Cortex of kidney (tissue), 1 donor: Measurements from ENCODE around the gene SERPINB7.
"Not testable (repeated sequence)": the region's sequence is repeated elsewhere in the genome, so short reads cannot be mapped to it uniquely, and the experiment has no call there.

Source experiments
- DNase-seq: peaks from one replicate; lab custom pipeline; 2025; lab: John Stamatoyannopoulos, UW

The SERPINB7 gene, protein sequence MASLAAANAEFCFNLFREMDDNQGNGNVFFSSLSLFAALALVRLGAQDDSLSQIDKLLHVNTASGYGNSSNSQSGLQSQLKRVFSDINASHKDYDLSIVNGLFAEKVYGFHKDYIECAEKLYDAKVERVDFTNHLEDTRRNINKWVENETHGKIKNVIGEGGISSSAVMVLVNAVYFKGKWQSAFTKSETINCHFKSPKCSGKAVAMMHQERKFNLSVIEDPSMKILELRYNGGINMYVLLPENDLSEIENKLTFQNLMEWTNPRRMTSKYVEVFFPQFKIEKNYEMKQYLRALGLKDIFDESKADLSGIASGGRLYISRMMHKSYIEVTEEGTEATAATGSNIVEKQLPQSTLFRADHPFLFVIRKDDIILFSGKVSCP

DNA sequence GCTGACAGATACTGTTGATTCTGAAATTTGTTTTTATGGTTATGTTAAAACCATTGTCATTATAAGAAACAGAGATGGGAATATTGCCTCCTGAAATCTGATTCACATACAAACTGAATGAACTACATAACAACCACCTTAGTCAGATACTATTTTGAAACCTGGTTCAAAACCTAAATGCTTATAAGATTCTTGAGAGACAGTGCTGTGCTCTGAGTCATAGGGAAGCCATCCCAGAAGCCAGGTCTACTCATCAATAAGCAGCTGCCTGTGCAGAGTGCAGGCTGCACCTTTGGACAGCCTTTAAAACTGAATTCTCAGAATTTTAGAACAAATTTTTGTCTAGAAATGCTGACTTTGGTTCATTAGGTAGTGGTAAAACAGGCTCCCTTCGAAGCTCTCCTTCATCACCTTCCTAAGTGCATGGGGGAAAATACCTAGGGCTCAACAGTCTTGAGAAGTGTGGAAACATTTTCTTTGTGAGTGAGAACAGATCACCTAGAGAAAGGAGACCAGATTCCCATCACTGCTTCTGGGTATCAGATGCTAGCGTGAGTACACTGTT is at the start of gene SERPINB7:
SERPINB7 (plus strand) TSS at position 253 of the 565 bp plus-strand sequence. CDS start 6,955 bp downstream, outside the sequence.
- no peak for DNase-seq

DNA sequence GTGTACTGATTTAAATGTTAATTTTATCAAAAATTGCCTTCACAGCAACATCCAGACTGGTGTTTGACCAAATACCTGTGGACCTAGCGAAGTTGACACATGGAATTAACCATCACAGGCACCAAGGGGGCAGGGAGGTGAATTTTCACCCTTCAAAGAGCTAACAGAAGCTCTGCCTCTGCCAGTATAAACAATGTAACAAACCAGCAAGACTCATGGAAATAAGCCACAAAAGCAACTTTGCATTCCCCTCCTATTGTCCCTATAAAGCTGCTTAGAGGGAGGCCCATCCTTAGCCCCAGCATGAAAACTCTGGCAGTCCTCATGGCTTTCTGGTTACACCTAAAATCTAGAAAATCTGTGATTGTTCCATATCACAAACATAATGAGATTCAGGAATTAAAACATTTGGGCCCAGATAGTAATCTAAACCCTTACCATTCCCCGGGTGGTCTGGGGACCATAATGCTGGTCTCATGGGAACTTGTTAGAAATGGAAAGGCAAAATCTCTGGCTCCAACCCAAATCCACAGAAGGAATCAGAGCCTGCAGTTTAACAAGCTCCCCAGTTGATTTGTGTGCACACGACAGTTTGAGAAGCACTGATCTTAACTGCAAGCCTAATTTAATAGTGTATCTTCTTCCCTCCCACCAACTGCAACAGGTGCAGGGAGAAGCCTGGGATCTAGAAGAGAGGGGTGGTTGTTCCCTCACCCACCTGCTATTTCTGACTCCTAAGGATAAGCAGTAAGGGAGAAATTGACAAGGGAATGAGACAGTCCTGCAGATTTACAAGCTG is 49.3 kb upstream of the SERPINB7 start:
- DNase-seq: no peak

DNA sequence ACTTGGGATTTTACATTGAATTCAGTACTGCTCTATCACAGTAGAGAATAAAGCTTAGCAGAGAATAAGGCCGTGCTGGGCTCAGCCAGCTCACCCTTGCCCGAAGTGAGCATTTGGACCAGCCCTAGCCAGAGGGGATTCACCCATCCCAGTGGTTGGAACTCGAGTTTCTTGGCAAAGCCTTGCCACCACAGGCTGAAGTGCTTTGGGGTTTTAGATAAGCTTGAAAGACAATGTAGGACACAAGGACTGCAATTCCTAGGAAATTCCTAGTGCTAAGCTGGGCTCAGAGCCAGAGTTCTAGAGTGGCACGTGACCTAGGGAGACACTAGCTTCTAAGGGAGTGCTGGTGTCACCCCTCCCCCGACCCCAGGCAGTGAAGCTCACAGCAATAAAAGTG is 44.4 kb upstream of the SERPINB7 start:
- DNase-seq: no peak

DNA sequence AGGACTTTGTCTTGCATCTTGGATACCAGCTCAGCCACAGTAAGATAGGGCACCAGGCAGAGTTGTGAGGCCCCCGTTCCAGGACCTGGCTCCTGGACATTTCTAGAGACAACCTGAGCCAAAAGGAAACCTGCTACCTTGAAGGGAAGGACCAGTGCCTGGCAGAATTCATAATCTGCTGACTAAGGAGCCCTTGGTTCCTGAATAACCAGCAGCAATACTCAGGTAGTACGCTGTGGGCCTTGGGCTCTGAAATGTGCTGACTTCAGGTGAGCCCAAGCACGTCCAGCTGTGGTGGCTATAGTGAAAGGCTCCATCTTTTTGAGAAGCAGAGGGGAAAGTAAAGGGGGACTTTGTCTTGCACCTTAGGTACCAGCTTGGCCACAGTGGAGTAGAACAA is 44.0 kb upstream of the SERPINB7 start:
- DNase-seq: no peak

DNA sequence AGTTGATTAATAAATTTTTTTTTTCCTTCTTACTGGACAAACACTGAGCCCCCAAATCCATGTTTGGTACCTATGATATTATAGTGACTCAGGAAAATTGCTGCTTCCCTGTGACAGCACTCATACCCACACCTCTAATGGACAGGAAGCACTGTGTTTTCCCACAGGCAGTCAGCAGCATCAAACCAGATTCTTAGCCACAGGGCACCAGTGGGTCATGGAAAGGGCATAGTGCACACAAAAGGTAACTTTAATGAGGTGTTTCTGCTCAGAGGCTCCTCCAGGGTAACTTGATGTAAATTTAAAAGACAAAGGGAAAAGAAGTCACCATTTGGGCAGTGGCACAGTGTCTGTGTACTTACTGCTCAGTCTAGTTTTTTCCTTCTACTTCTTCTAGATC is 38.3 kb upstream of the SERPINB7 start:
- no peak for DNase-seq

DNA sequence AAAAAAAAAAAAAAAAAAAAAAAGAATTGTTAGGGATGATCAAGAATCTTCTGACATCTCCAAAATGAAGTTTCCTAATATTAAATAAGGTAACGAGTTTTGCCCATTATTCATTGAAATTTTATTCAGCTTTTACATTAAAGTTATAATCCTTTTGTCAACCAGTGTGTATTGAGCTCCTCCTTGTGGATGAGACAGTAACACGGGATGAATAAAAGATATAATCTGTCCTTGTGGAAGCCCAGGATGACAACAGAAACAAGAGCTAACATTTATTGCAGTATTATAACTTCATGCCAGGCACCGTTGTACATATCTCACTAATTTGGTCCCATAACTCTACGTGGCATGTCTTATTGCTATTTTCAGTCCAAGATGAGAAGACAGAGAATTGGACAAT is 33.4 kb upstream of the SERPINB7 start:
- DNase-seq: no peak

DNA sequence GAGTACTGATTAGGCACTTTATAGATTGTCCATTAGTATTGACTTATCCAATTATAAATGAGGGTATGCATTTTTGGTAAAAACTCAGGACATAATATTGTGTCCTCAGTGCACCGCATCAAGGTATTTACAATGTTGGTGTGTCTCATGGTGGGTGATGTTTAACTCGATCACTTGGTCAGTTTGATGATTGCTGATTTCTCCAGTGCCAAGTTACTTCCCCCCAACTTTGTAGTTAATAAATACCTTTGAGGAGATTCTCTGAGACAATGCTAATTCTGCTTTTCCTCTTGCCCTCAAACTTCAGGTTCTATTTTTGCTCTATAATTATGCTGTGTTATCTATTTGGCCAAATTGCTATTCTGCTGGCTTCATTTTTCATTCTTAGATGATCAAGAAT is 28.2 kb upstream of the SERPINB7 start:
- DNase-seq: no peak

DNA sequence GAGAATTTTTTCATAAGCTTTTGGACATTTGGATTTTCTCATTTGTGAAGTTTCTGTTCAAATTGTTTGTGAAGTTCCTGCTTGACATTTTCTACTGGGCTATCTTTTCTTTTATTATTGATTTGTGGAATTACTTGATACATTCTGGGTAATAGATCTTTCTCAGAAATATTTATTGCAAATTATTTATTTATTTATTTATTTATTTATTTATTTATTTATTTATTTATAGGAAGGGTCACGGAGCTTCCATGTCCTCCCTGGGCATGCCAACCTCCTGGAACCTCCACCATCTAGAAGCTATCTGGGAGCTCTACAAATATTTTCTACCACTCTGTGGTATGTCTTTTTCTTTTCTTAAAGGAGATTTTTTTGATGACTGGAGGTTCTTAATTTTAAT is 25.7 kb upstream of the SERPINB7 start:
- DNase-seq: no peak

DNA sequence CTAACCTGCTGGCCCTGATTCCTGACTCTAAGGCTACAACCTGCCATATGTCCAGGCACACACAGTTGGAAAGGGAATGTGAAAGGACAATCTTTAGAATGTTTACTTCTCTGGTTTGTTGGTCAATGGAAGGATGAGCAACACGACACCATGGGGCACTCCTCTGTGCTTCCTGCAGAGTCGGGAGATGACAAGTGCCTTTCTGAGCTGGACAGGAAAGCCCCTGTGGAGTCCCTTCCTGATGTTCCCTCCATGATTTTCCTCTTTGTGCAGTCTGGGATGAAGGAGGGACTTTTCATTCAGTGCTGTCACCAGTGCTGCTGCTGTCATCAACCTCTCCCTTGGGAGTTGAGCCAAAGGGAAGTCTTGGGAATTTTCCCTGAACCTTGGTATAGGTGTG is 22.6 kb upstream of the SERPINB7 start:
- no peak for DNase-seq

DNA sequence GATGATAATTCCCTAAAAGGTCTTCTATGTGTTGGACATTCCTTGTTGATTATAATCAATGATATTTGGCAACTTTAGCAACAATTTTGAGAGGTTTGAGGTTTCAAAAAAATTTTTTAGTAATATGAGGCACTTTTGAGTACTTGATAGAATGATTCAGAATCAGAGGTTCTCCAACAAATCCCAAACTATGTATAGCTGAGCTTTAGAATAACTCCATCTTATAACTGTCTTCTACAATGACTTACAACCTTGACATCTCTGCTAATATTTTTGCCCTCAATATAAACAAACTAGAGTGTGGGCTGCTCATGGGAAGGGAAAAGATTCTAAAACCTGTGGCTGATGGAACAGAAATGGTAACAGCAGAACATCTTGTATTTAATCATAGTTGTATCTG is 21.5 kb upstream of the SERPINB7 start:
- no peak for DNase-seq

DNA sequence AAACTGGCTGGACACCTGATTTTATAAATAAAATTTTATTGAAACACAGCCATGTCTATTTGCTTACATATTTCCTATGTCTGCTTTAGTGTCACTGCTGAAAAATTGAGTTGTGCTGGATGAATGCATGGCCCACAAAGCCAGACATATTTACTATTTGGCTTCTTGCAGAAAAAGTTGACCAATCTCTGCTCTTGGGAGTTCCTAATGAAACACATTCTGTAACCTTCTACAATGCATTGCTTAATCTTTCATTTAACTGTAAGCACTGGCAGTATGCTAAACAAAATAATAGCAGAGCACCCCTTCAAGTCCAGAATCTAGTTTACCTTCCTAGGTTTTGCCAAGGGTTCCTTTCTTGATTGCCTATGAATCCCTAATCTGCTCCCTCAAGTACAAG is 17.7 kb upstream of the SERPINB7 start:
- no peak for DNase-seq

DNA sequence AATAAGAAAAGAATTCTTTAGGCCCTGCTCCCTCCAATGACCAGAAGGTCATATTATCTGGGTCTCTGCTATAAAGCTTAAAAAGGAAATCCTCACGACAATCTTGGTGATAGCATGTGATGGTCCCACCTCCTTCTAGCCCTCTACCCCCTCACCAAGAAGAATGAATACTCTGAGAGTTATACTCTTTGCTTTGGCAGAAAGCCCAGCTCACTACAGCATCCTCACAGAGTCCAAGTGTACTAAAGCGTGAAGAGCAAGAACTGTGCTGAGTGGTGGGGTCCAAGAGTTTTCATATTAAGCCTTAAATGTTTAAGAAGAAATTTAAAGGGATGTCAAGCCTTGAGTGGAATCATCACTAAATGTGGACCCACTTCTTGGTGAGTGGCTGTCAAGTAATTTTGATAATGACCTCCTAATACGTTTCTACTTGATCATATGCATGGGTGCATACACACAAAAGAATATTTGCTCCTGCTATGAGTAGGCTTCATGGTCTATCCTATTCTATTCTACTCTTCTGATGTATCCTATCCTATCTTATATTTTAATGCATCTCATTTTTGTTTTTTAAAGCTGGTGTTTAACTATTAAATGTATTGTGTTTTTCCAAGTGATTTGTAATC is 16.5 kb upstream of the SERPINB7 start:
- DNase-seq: no peak

DNA sequence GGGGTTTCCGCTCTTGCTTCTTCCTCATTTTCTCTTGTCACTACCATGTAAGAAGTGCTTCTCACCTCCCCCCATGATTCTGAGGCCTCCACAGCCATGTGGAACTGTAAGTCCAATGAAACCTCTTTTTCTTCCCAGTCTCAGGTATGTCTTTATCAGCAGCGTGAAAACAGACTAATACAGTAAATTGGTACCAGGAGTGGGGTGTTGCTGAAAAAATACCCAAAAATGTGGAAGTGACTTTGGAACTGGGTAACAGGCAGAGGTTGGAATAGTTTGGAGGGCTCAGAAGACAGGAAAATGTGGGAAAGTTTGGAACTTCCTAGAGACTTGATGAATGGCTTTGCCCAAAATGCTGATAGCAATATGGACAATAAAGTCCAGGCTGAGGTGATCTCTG is 15.4 kb upstream of the SERPINB7 start:
- not testable (repeated sequence) for DNase-seq

DNA sequence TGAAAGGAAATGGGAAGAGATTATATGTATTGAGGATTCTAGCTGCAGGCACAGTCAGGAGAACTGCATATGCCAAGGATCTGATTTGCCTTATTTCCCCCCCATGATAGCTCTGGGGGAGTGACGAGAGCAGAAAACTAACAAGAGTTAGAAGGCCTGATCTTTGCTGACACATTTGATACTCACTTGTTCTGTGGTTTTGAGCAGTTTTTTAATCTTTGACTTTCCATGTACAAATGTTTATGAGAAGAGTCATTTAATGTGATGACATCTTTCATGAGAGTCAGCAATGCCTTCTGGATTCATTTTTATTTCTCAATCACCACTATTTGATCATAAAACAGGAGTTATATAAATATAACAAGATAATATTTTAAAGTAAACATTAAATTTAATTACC is 12.7 kb upstream of the SERPINB7 start:
- no peak for DNase-seq

DNA sequence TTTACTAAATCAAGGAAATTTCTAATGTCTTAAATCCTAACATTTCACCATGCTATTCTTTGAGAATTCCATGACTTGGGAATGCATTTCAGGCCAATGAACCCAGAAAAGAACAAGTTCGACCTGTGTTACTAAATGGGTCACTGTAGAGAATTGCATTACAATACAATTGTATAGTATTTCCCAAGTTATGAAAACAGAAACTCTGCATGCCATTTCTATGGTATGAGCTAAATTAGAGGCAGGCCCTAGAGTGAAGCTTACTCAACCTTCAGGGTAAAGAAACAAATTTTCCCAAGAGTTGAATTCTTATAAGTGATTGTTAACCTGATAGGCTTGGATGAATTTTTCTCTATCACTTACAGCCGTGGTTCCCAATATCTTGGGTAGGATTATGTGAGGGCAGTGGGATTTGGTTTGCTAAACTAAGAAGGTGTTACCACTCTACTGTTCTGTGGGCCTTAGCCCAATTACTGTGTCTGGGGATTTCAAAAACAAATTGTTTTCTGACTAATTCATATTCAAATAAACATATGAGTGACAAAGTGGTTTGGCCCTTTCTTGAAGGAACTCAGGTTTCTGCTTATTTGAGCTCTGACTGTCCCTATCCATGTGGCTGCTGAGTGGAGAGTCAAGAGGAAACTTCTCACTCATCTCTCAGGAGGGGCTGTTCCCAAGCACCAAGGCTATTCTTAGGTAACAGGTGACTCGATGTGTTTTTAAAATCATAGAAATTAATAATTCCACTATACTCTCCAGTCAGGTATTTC is 11.2 kb upstream of the SERPINB7 start:
- DNase-seq: no peak

DNA sequence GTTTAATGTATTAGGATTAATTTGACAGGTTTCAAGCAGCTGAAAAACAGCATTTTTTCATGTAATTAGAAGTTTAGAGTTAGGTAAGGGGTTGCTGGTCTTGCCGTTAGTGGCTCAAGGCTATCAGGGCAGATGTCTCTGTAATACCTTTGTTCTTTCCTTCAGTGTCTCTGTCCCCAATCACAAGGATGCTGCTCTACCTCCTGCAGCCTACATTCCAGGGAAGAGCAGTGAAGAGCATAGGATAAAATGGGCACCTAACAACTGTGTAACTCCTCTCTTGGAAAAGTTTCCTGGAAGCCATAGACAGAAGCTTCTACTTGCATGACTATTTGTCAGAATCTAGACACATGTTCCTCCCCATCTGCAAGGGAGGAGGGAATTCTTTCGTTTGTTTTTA is 9.4 kb upstream of the SERPINB7 start:
- no peak for DNase-seq

DNA sequence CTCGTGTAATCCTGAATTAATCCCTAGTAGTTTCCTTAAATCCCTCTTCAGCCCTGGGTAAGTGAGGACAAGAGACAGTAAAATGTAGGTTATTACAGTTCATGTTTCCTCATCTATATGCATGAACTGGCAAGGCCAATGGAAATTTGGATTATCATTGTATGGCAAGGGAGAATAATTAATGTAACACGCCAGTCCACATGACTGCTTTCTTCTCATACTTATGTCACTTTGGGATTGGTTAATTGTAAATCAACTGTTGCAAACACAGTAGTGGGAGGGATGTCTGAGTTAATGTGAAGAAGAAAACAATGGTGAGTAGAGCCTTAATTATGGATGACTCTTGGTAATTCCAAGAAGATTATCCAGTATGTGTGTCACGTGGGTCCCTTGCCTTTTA is 1.7 kb upstream of the SERPINB7 start:
- DNase-seq: no peak

DNA sequence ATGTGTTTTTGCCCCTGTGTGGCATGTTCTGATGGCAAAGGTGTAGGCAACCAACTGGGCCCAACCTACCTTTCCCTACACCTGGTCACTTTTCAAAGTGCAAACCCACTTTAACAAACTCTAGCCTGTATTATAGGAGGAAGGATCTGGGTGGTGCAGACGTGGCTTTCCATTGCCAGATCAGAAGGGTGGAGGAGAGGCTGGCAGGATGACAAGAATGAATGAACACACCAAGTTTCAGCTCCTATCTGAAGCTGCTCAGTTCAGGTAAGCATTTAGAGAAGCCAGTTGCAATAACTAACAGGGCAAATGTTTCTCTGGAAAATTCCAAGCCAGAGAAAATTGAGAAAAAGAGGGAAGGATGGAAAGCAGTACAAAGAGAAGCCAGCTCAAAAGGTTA is 707 bp upstream of the SERPINB7 start:
- DNase-seq: no peak

DNA sequence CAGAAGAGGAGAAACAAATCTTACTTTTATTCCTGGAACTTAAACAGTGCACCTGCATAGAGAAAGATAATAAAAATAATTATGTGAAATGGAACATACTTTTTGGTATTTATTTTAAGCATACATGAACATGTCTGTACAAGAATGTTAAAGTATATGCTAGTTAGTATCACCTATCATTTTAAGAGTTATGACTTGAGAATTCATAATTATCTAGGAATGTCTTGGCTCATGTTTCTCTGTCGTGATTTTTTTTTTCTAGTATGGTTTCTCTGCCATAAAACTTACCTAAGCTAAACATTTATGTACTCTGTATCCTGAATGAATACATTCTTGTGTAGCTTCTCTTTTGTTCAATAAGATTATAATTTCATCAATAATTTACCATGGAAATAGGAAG is 4.2 kb downstream of the SERPINB7 start:
- no peak for DNase-seq

DNA sequence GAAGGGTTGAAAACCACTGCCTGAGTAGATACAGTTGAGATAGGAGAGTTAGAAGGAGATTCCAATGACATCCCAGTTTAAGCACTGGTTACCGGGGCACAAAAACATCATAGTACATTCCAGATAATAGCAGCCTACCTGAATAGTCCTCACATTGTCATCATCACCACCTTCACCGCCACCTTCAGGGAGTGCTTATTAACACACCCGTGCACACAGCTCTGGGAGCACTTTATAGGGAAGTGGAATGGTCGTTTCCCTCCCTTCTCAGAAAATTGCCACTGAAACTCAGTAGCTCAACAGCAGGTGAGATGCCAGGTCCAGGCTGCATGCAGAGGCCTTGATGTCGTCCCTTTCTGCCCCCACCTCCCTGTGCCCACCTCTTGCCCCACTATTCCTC is 8.2 kb downstream of the SERPINB7 start:
- DNase-seq: no peak

DNA sequence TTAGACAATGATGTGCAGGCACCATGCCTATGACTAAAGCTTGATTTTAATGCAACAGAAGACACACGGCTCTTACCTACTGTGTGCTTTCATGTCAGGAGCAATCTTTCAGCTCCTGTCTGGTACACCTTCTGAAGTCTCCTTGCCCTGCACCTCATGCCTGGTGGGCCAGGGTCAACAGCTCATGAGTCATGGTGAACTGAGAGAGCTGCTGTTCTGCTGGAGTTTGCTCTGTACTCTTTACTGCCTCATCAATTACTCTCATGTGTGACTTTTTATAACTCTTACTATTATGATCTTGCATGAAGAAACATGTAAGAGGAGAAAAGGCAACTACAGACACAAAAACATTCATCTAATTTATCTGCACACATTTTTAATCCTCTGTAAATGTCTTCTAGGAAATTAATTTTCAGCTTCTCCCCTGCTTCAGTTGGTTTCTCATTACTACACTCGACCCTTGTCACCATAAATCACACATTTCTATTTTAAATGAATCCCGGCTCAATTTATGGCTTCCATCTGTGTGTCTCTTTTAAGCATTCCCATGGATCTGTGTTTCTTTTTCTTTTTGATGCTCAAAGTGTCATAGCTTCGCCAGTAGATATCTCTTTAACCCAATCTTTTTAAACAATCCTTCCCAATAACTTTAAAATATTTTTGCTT is 9.7 kb downstream of the SERPINB7 start:
- DNase-seq: no peak
